DOHH2 (cell line): Measurements from ENCODE around the gene NFATC4.
A peak's percentile ranks its signal among the peaks of the same experiment; 100 is the strongest.

Source experiments
- H3F3A ChIP-seq: fragments of 200-600 bp; sonication (generic), shearing (Covaris generic); 2 replicates; pipeline ENCODE4 v1.6.0; 2016; ENCODE audit warnings: antibody characterized with exemption, mild to moderate bottlenecking; ENCODE audit not compliant: control insufficient read depth, insufficient read depth
- H3K27ac ChIP-seq: fragments of 200-600 bp; sonication (generic); 2 replicates; pipeline ENCODE4 v1.5.1; 2014; ENCODE audit warnings: low read depth, mild to moderate bottlenecking, low read length, moderate library complexity
- H3K27me3 ChIP-seq: fragments of 200-600 bp; sonication (generic); 2 replicates; pipeline ENCODE4 v1.6.1; 2014; ENCODE audit warnings: mild to moderate bottlenecking, low read length, mixed read lengths; ENCODE audit not compliant: control insufficient read depth
- H3K36me3 ChIP-seq: fragments of 200-600 bp; sonication (generic); 2 replicates; pipeline ENCODE4 v1.6.1; 2014; ENCODE audit warnings: mild to moderate bottlenecking, low read length, moderate library complexity, mixed read lengths; ENCODE audit not compliant: control insufficient read depth
- H3K4me1 ChIP-seq: fragments of 200-600 bp; sonication (generic); 2 replicates; pipeline ENCODE4 v1.6.1; 2014; ENCODE audit warnings: mild to moderate bottlenecking, low read length, mixed read lengths; ENCODE audit not compliant: control insufficient read depth
- H3K4me2 ChIP-seq: fragments of 200-600 bp; sonication (generic); 2 replicates; pipeline ENCODE4 v1.6.0; 2014; ENCODE audit warnings: mild to moderate bottlenecking, low read length, moderate library complexity
- H3K4me3 ChIP-seq: fragments of 200-600 bp; sonication (generic); 2 replicates; pipeline ENCODE4 v1.5.1; 2014; ENCODE audit warnings: mild to moderate bottlenecking, low read length, mixed read lengths
- H3K79me2 ChIP-seq: fragments of 200-600 bp; sonication (generic); 2 replicates; pipeline ENCODE4 v1.6.1; 2014; ENCODE audit warnings: mild to moderate bottlenecking, low read length, mixed read lengths; ENCODE audit not compliant: control insufficient read depth
- H3K9me2 ChIP-seq: fragments of 200-600 bp; sonication (generic); replicated peaks from 2 replicates; pipeline ENCODE4 v1.6.1; 2014; ENCODE audit warnings: mild to moderate bottlenecking, low read length, mixed read lengths; ENCODE audit not compliant: control insufficient read depth
- H3K9me3 ChIP-seq: fragments of 200-600 bp; sonication (generic); 2 replicates; pipeline ENCODE4 v1.6.1; 2014; ENCODE audit warnings: antibody characterized with exemption, low read length, mixed read lengths; ENCODE audit not compliant: control insufficient read depth, insufficient read depth
- H4K20me1 ChIP-seq: fragments of 200-600 bp; sonication (generic); 2 replicates; pipeline ENCODE4 v1.6.0; 2014; ENCODE audit warnings: low read depth, mild to moderate bottlenecking, antibody characterized with exemption, low read length, moderate library complexity; ENCODE audit not compliant: control insufficient read depth, insufficient read depth
- EZH2phosphoT487 ChIP-seq: fragments of 200-600 bp; sonication (generic); IDR thresholded peaks from 2 replicates; pipeline ENCODE4 v1.6.1; 2017; ENCODE audit warnings: borderline replicate concordance, mild to moderate bottlenecking, antibody characterized with exemption, low read length, moderate library complexity, mixed read lengths
- TF ChIP-seq, protein P1 (sequence below): fragments of 200-600 bp; sonication (generic); IDR thresholded peaks from one replicate; pipeline ENCODE4 v1.5.1; 2014; ENCODE audit warnings: antibody characterized with exemption, mild to moderate bottlenecking, low read depth, low read length; ENCODE audit not compliant: poor library complexity, severe bottlenecking

Gene NFATC4

DNA sequence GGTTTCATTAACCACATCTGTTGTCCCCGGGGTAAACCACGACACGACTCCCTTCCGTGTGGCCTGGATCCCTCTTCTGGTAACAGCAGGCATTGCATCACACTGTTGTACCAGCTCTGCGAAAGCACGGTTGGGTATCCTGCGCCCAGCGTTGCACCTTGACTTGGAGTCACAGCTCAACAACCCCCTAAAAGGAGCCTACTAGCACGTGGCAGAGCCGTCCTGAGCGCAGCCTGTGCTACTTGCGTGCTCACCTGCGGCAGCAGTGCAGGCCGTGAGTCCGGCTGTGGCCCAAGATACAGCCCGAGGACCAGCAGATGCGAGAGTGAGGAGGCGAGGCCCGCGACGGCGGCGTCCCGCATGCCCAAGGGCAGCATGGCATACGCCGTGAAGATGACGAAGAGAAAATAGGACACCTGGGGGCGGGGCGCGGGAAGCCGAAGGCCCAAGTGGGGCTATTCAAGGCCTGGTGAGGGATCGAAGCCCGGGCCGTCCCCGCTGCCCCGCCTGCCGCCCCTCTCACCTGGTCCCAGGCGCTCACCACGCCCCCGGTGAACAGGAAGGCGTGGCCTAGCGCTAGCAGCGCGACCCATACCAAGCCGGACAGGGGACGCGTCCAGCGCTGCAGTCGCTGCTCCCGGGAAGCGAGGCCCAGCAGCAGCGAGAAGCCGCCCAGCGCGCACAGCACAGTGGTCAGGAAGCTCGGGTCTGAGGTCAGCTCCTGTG, 35.6 kb upstream of the NFATC4 start:
- H4K20me1 ChIP-seq = no peaks in the 10 kb centered on the region
- no peaks in the 10 kb centered on the region for H3K36me3 ChIP-seq
- H3K9me2 ChIP-seq = no peaks in the 10 kb centered on the region
- H3K4me2 ChIP-seq = peak overlapping the region; percentile 83
- H3K79me2 ChIP-seq = no peaks in the 10 kb centered on the region
- H3K4me1 ChIP-seq = peaks cover 32% of the 10 kb centered on the region
- H3K27ac ChIP-seq = no peak overlapping the region
- TF ChIP-seq, protein P1, sequence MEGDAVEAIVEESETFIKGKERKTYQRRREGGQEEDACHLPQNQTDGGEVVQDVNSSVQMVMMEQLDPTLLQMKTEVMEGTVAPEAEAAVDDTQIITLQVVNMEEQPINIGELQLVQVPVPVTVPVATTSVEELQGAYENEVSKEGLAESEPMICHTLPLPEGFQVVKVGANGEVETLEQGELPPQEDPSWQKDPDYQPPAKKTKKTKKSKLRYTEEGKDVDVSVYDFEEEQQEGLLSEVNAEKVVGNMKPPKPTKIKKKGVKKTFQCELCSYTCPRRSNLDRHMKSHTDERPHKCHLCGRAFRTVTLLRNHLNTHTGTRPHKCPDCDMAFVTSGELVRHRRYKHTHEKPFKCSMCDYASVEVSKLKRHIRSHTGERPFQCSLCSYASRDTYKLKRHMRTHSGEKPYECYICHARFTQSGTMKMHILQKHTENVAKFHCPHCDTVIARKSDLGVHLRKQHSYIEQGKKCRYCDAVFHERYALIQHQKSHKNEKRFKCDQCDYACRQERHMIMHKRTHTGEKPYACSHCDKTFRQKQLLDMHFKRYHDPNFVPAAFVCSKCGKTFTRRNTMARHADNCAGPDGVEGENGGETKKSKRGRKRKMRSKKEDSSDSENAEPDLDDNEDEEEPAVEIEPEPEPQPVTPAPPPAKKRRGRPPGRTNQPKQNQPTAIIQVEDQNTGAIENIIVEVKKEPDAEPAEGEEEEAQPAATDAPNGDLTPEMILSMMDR = peak; percentile 68
- no peak for TF ChIP-seq EZH2phosphoT487
- H3K27me3 ChIP-seq = peaks cover 16% of the 10 kb centered on the region
- no peaks in the 10 kb centered on the region; the same call in 1 of the 2 replicates for H3F3A ChIP-seq
- H3K4me3 ChIP-seq = peak overlapping the region; percentile 66
- no peaks in the 10 kb centered on the region for H3K9me3 ChIP-seq

DNA sequence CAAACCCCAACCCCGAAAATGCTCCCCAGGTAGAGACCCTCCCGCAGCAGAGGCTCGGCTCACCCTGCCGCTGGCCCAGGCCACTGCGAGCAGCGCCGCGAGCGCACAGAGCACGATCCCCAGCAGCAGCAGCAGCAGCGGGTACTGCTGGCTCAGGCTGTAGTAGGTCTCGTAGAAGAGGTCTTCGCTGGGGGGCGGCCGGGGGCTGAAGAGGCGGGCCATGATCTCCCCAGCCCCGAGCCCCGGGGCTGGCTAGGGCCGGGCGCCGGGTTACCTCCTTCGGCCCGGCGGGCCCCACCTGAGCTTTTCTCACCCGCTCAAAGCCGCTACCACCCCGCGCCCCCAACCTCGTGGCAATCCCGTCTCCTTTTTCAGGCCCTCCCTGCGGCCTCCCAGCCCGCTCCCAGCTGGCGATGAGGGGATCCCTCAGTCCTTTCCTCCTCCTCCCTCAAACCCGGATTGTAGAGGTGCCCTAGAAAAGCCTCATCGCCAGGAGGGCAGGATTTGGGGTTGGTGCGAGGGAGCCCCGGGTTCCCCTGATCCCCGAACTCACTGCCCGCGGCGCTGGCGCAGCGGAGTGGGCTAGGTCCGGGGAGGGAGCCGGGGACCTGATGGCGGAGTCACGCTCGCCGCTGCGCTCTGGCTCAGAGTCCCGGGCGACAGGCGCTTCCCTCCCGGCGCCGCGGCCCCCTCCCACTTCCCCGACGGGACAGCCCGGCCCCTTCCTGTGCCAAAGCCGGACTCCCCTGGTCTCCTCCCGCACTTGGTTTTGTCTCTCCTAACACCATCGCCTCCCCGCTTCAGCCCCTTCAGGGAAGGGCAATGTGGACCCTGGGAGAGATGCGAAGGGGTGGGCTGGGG, 33.3 kb upstream of the NFATC4 start, which contains the start of gene ADCY4:
TSS of gene ADCY4 (minus strand) at position 641 of the 861 bp plus-strand sequence. CDS start at position 222, 419 bp downstream.
- H3K9me2 ChIP-seq = no peaks in the 10 kb centered on the region
- peaks cover 19% of the 10 kb centered on the region for H3K27me3 ChIP-seq
- H3K27ac ChIP-seq = no peak within 1 kb of the TSS
- no peaks in the 10 kb centered on the region for H3K79me2 ChIP-seq
- TF ChIP-seq, protein P1 = no peak
- no peak for TF ChIP-seq EZH2phosphoT487
- H3K4me1 ChIP-seq = peaks cover 37% of the 10 kb centered on the region
- H3K9me3 ChIP-seq = no peaks in the 10 kb centered on the region
- H4K20me1 ChIP-seq = no peaks in the 10 kb centered on the region
- no peaks in the 10 kb centered on the region; the same call in 1 of the 2 replicates for H3F3A ChIP-seq
- peak within 1 kb of the TSS; percentile 83 for H3K4me2 ChIP-seq
- H3K36me3 ChIP-seq = no peaks in the 10 kb centered on the region
- H3K4me3 ChIP-seq = peak within 1 kb of the TSS; percentile 66

DNA sequence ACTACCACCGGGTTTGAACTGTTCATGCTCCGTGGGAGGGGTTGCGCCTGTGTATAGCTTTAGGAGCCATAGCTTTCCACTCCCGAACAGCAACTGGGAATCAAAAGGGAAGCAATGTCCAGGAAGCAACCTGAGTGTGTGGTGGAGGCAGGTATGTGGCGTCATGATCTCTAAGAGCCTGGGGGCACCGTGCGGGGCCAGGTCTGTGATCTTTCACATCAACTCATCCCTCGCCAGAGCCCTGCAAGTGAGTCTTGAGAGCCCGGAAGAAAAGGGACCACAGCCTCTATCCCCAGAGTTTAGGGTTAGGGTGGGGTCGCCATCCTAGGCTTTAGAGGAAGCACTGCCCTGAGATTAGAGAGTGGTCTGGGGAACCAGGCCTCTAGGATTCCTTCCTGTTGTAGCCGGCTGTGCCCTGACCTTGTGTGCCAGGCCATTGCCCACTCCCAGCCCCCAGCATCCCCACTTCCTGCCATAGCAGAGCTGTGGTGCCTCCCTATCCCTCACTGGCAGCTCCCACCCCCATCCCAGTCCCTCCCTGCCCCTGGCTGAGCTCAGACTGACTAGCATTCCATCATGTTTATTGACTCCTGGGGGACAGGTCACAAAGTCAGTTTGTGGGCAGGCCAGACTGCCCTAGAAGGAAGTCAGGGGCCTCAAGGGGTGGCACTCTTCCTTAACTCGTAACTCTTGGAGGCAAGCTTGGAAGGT, 32.4 kb upstream of the NFATC4 start:
- Histone ChIP-seq H3K79me2 (no peaks in the 10 kb centered on the region), H3K9me3 (no peaks in the 10 kb centered on the region), H3K4me2 (no peak overlapping the region), H3K9me2 (no peaks in the 10 kb centered on the region), H3K4me3 (no peak overlapping the region), H3F3A (no peaks in the 10 kb centered on the region; the same call in 1 of the 2 replicates), H3K27ac (no peak overlapping the region), H3K4me1 (peaks cover 43% of the 10 kb centered on the region), H4K20me1 (no peaks in the 10 kb centered on the region), H3K27me3 (peaks cover 20% of the 10 kb centered on the region), H3K36me3 (no peaks in the 10 kb centered on the region)
- TF ChIP-seq, protein P1 = no peak
- TF ChIP-seq EZH2phosphoT487 = no peak
